ENCODE data around the gene STOM.

DNA sequence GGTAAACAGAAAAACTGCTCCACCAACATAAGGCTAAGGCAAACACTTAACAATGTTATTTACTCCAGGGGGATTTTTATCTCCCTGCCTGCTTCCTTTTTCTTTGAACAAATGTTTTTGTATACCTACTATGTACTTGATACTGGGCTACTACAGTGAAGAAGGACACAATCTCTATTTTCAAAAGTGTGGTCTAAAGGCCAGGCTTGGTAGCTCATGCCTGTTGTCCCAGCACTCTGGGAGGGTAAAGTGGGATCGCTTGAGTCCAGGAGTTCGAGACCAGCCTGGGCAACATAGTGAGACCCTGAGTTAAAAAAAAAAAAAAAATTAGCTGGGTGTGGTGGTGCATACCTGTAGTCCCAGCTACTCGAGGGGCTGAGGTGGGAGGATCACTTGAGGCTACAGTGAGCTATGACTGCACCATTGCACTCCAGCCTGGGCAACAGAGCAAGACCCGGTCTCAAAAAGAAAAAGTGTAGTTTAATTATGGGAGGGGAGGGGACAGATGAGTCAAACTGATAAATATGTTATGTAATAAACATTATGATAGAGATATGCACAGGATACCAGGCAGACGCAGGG, 3.3 kb downstream of the STOM start:
- TF ChIP-seq CTCF (IDR thresholded peaks at IDR 0.05) (no peak), POLR2A (IDR thresholded peaks at IDR 0.05) (no peak), EP300 (IDR thresholded peaks at IDR 0.05; ENCODE audit: low read depth) (no peak), POLR2AphosphoS5 (IDR thresholded peaks at IDR 0.05) (no peak)
